Parathyroid adenoma (tissue), 2 donors: ENCODE results near the gene RFTN1.

ENCODE experiments used
- H2AFZ ChIP-seq: fragments of 300-600 bp; sonication (generic); one replicate; pipeline ENCODE4 v1.7.0; 2017; ENCODE audit warnings: antibody characterized with exemption, mild to moderate bottlenecking
- H3K27ac ChIP-seq: fragments of 300-600 bp; sonication (generic); one replicate; pipeline ENCODE4 v1.7.0; 2017
- H3K27me3 ChIP-seq: fragments of 300-600 bp; sonication (generic); one replicate; pipeline ENCODE4 v1.7.0; 2017; ENCODE audit warnings: low read length; ENCODE audit not compliant: control insufficient read depth, insufficient read depth
- H3K36me3 ChIP-seq: fragments of 300-600 bp; sonication (generic); one replicate; pipeline ENCODE4 v1.7.0; 2017; ENCODE audit warnings: low read length; ENCODE audit not compliant: control insufficient read depth, insufficient read depth
- H3K4me1 ChIP-seq: fragments of 300-600 bp; sonication (generic); one replicate; pipeline ENCODE4 v1.7.0; 2017; ENCODE audit warnings: control low read depth
- H3K4me2 ChIP-seq: fragments of 300-600 bp; sonication (generic); one replicate; pipeline ENCODE4 v1.7.0; 2017; ENCODE audit warnings: low read length
- H3K4me3 ChIP-seq: fragments of 300-600 bp; sonication (generic); one replicate; pipeline ENCODE4 v1.7.0; 2017; ENCODE audit warnings: low read depth, low read length
- H3K79me2 ChIP-seq: fragments of 300-600 bp; sonication (generic); one replicate; pipeline ENCODE4 v1.7.0; 2017; ENCODE audit warnings: control low read depth
- H3K9ac ChIP-seq: fragments of 300-600 bp; sonication (generic); one replicate; pipeline ENCODE4 v1.7.0; 2017; ENCODE audit warnings: mild to moderate bottlenecking
- H3K9me3 ChIP-seq: fragments of 300-600 bp; sonication (generic); one replicate; pipeline ENCODE4 v1.7.0; 2017; ENCODE audit warnings: low read length; ENCODE audit not compliant: control insufficient read depth
- CTCF ChIP-seq: fragments of 300-600 bp; sonication (generic); IDR thresholded peaks from one replicate; pipeline ENCODE4 v1.7.0; 2017; ENCODE audit warnings: antibody characterized with exemption, mild to moderate bottlenecking
- donor health status: primary hyperparathyroidism.

Gene RFTN1

GRCh38 chr3:16455966-16456365, 57.5 kb downstream of the RFTN1 start:
- TF ChIP-seq CTCF: no peak
- Histone ChIP-seq H3K27ac (no peak overlapping the region), H3K9me3 (no peaks in the 10 kb centered on the region), H3K4me2 (no peak overlapping the region), H2AFZ (no peak overlapping the region), H3K4me1 (no peaks in the 10 kb centered on the region), H3K79me2 (no peaks in the 10 kb centered on the region), H3K4me3 (no peak overlapping the region), H3K9ac (no peak overlapping the region), H3K27me3 (no peaks in the 10 kb centered on the region), H3K36me3 (no peaks in the 10 kb centered on the region)

DNA sequence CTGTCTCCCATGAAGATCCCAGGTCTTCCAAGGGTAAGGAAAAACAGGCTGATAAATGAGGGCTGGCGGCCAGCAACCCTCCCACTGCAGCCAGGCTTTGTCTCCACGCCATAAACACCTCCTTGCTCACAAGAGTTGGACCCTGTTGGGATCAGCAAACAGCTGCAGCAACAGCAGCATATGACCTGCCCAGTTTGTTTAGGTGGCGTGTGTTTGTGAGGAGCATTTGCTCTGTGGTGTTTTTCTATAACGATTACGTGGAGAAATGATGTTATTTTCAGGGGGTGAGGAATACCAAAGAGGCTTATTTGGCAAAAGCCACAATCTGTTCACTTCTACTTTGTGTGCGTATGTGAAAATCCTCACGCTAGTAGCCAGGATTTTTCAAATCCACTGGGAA, 58.5 kb downstream of the RFTN1 start:
- Histone ChIP-seq H3K4me1 (no peaks in the 10 kb centered on the region), H3K36me3 (no peaks in the 10 kb centered on the region)

DNA sequence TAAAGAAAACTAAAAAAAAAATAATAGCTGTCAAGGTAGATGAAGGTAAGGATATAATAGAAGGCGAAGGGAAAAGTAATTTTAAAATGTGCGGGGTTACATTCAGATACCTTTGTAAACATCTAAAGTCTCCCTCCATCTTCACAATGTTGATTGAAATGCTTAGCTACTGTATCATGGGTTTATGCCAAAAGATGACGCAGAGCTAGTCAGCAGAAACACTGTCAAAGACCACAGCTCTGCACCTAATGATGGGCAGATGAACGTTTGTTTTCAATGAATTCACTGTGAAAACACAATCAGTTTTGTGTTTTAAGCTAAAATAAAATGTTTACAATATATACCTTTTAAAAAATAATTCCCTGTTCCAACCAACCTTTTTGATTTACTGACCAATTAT, 61.2 kb downstream of the RFTN1 start:
- Histone ChIP-seq H3K36me3 (no peaks in the 10 kb centered on the region), H2AFZ (no peak overlapping the region), H3K4me2 (no peak overlapping the region), H3K9me3 (no peaks in the 10 kb centered on the region), H3K9ac (no peak overlapping the region), H3K27ac (no peak overlapping the region), H3K4me1 (no peaks in the 10 kb centered on the region), H3K27me3 (no peaks in the 10 kb centered on the region), H3K79me2 (no peaks in the 10 kb centered on the region), H3K4me3 (no peak overlapping the region)
- TF ChIP-seq CTCF: no peak

More for the DNA sequence above, 58.5 kb downstream of the RFTN1 start:
- Histone ChIP-seq H3K4me2 (no peak overlapping the region), H3K79me2 (no peaks in the 10 kb centered on the region), H2AFZ (no peak overlapping the region), H3K9ac (no peak overlapping the region), H3K4me3 (no peak overlapping the region), H3K27ac (no peak overlapping the region), H3K9me3 (no peaks in the 10 kb centered on the region), H3K27me3 (no peaks in the 10 kb centered on the region)
- no peak for TF ChIP-seq CTCF

GRCh38 chr3:16449369-16449768, 64.1 kb downstream of the RFTN1 start:
- Histone ChIP-seq H3K4me2 (no peak overlapping the region), H3K4me3 (no peak overlapping the region), H3K27me3 (no peaks in the 10 kb centered on the region), H3K9me3 (no peaks in the 10 kb centered on the region), H3K4me1 (no peaks in the 10 kb centered on the region), H3K9ac (no peak overlapping the region), H3K79me2 (no peaks in the 10 kb centered on the region), H3K27ac (no peak overlapping the region), H2AFZ (no peak overlapping the region), H3K36me3 (no peaks in the 10 kb centered on the region)
- TF ChIP-seq CTCF: no peak

- Histone ChIP-seq H3K9me3 (no peaks in the 10 kb centered on the region), H3K9ac (no peak overlapping the region), H3K27ac (no peak overlapping the region), H3K4me3 (no peak overlapping the region), H3K36me3 (no peaks in the 10 kb centered on the region), H3K27me3 (no peaks in the 10 kb centered on the region), H3K79me2 (no peaks in the 10 kb centered on the region), H3K4me2 (no peak overlapping the region), H2AFZ (no peak overlapping the region), H3K4me1 (no peaks in the 10 kb centered on the region)
- TF ChIP-seq CTCF: no peak
Observed at GRCh38 chr3:16448639-16449070, 64.8 kb downstream of the RFTN1 start.
